ENCODE results near the gene WDR62.

WDR62 gene

GRCh38 chr19:36082916-36083315 lies 28.2 kb downstream of the WDR62 start:
- no peak for DNase-seq

- DNase-seq, result no peak
These were observed 29.7 kb downstream of the WDR62 start for GRCh38 chr19:36084231-36085009.

GRCh38 chr19:36086326-36086725 lies 31.6 kb downstream of the WDR62 start:
- no peak for DNase-seq

- DNase-seq, result no peak
These were observed 35.1 kb downstream of the WDR62 start for GRCh38 chr19:36089847-36090246.

GRCh38 chr19:36090910-36091695 lies 36.4 kb downstream of the WDR62 start:
- DNase-seq, result no peak

- DNase-seq, result no peak
These were observed 37.9 kb downstream of the WDR62 start for GRCh38 chr19:36092566-36092965.

GRCh38 chr19:36093146-36093662 lies 38.5 kb downstream of the WDR62 start:
- no peak for DNase-seq

GRCh38 chr19:36093687-36094086 lies 39.0 kb downstream of the WDR62 start:
- no peak for DNase-seq

GRCh38 chr19:36097036-36097435 lies 42.3 kb downstream of the WDR62 start:
- DNase-seq, result no peak

GRCh38 chr19:36099166-36099785 lies 44.6 kb downstream of the WDR62 start:
- no peak for DNase-seq

GRCh38 chr19:36100476-36100875 lies 45.8 kb downstream of the WDR62 start:
- no peak for DNase-seq

GRCh38 chr19:36101550-36102327 lies 47.0 kb downstream of the WDR62 start:
- no peak for DNase-seq

- DNase-seq, result no peak
These were observed 48.4 kb downstream of the WDR62 start for GRCh38 chr19:36103040-36103626.

- no peak for DNase-seq
These were observed 49.3 kb downstream of the WDR62 start for GRCh38 chr19:36103842-36104552.

GRCh38 chr19:36106441-36106840 lies 51.7 kb downstream of the WDR62 start:
- no peak for DNase-seq

- no peak for DNase-seq
These were observed 52.3 kb downstream of the WDR62 start for GRCh38 chr19:36106991-36107390.

- no peak for DNase-seq
These were observed 54.0 kb downstream of the WDR62 start for GRCh38 chr19:36108684-36109083.

GRCh38 chr19:36110487-36111199 lies 55.9 kb downstream of the WDR62 start, which contains the start of gene OVOL3:
OVOL3 (plus strand) TSS chr19:36111143; CDS start chr19:36111203, 60 bp downstream.
- DNase-seq, result no peak

- no peak for DNase-seq
These were observed 56.5 kb downstream of the WDR62 start for GRCh38 chr19:36111200-36111539.

- no peak for DNase-seq
These were observed 58.0 kb downstream of the WDR62 start for GRCh38 chr19:36112678-36113077.

- DNase-seq, result no peak
These were observed 58.7 kb downstream of the WDR62 start for GRCh38 chr19:36113425-36113824.

All from fibroblast of upper back skin (primary cell).